Heart left ventricle (tissue), 16 donors: ENCODE data around the gene TMEM185B. TPM values are rescaled to one million over a fixed set of nuclear protein-coding genes. Genes with fewer than 3 reads are reported as not detected.

Experiments
- ATAC-seq, 4 donors: fragments of 200-7000 bp; cut with Tn5 transposase; one replicate each; pipeline ENCODE4 v1.9.1; 2020 to 2022; ENCODE audit warnings: moderate library complexity in 4 of 4, mild to moderate bottlenecking in 3 of 4, moderate number of reproducible peaks in 1 of 4
- DNase-seq, 5 donors: peaks; one replicate each; pipeline ENCODE4 v3.0.0-alpha.2; 2020
- H3K27ac ChIP-seq, 12 donors: fragments of 200-600 bp; sonication (generic) in 4 of 12; one replicate each; pipeline versions ENCODE4 v1.5.0 to v1.8.0; 2016 to 2022; ENCODE audit warnings: mild to moderate bottlenecking in 2 of 12
- H3K27me3 ChIP-seq, 9 donors: fragments of 200-600 bp; sonication (generic) in 2 of 9; one replicate each; pipeline versions ENCODE4 v1.5.1 to v1.8.0; 2016 to 2022; ENCODE audit warnings: mild to moderate bottlenecking in 3 of 9
- H3K36me3 ChIP-seq, 9 donors: fragments of 200-600 bp; sonication (generic) in 2 of 9; one replicate each; pipeline versions ENCODE4 v1.5.0 to v1.8.0; 2018 to 2022; ENCODE audit warnings: mild to moderate bottlenecking in 2 of 9
- H3K4me1 ChIP-seq, 12 donors: fragments of 200-600 bp; sonication (generic) in 4 of 12; one replicate each; pipeline versions ENCODE4 v1.5.0 to v1.8.0; 2016 to 2022; ENCODE audit warnings: mild to moderate bottlenecking in 3 of 12
- H3K4me3 ChIP-seq, 12 donors: fragments of 200-600 bp; sonication (generic) in 4 of 12; one replicate each; pipeline versions ENCODE4 v1.5.0 to v1.8.0; 2017 to 2022; ENCODE audit warnings: mild to moderate bottlenecking in 9 of 12, moderate library complexity in 4 of 12
- H3K9me3 ChIP-seq, 12 donors: fragments of 200-600 bp; sonication (generic) in 4 of 12; one replicate each; pipeline versions ENCODE4 v1.5.0 to v1.8.0; 2016 to 2022; ENCODE audit warnings: mild to moderate bottlenecking in 1 of 12
- POLR2A ChIP-seq, 2 donors: fragments of 450-650 bp; IDR thresholded peaks; one replicate each; pipeline ENCODE4 v1.6.1; 2017; ENCODE audit warnings: antibody characterized with exemption in 2 of 2, mild to moderate bottlenecking in 2 of 2, moderate library complexity in 2 of 2
- WGBS, 4 donors: extraction: QIAGEN DNeasy Blood & Tissue Kit in 2 of 4; methylation state at CpG; one replicate each; pipeline versions ENCODE4 v1.1.5 to v1.1.7; 2013 to 2018; 5-methylcytosine and 5-hydroxymethylcytosine counted together
- intact Hi-C, 10 donors: fragments of 100-400 bp; cut with DNase I; formaldehyde crosslinking; loops; one replicate each; pipeline versions ENCODE4 v1.11.1 to v1.14.2; 2022
- polyA plus RNA-seq, 2 donors: library from polyadenylated mRNA; stranded (reverse); fragments of 200-250 nt; gene quantifications; one replicate each; pipeline ENCODE4 v1.2.3, GENCODE V29; 2013
- total RNA-seq, 9 donors: library from RNA; depleted of rRNA in 2 of 9; stranded (reverse); fragments of >200 nt in 2 of 9; fragmentation: NEBNext Ultra II Directional in 3 of 9; extraction: Animal tissue kit (Norgen Biotek cat#: 25700) in 3 of 9; gene quantifications; one replicate each; pipeline versions ENCODE4 v1.1.0 to v1.2.4, GENCODE V29; 2016 to 2023
- TF ChIP-seq, protein P1 (sequence below), 12 donors: fragments of 200-600 bp; sonication (generic) in 4 of 12; IDR thresholded peaks; one replicate each; pipeline versions ENCODE4 v1.5.0 to v1.8.0; 2018 to 2022; ENCODE audit warnings: antibody characterized with exemption in 12 of 12, mild to moderate bottlenecking in 5 of 12
- donor health status: ischemic (EF 13 %, LVEDD 7.1; RV severe dilation, severe dysfunction).
- donor health status: healthy with polysubstance abuse.
- donor health status: DM: no; HTN: yes; CAD: no.
- donor health status: DM: no; HTN: no; CAD: no.
- donor health status: ischemic (EF 25% LVEDD 6.9; RV normal size, moderate dysfunction).
- donor health status: ischemic (EF 25% LVEDD 5.7; RV mildly dilated, moderate dysfunction).
- donor health status: healthy.
- donor health status: DM: yes; HTN: yes; CAD: no.
- donor health status: ischemic (EF 35%, LVEDD 5.7; RV mildly dilated, moderate dysfunction).
- donor health status: nonischemic (EF 11% LVEDD 7.7; RV severe dilation, severe dysfunction).
- donor health status: DM: yes; HTN: yes; CAD: no.
- donor health status: PGD.
- donor health status: ischemic (EF 29% LVEDD 5.4; RV normal size, mild dysfunction).
- donor health status: nonischemic (EF 23%, LVEDD 6.1; RV moderate dilation, normal function).

TMEM185B gene
- total and polyA plus RNA-seq, 11 donors = 7.8 to 29.8 (median 22.5) TPM

DNA sequence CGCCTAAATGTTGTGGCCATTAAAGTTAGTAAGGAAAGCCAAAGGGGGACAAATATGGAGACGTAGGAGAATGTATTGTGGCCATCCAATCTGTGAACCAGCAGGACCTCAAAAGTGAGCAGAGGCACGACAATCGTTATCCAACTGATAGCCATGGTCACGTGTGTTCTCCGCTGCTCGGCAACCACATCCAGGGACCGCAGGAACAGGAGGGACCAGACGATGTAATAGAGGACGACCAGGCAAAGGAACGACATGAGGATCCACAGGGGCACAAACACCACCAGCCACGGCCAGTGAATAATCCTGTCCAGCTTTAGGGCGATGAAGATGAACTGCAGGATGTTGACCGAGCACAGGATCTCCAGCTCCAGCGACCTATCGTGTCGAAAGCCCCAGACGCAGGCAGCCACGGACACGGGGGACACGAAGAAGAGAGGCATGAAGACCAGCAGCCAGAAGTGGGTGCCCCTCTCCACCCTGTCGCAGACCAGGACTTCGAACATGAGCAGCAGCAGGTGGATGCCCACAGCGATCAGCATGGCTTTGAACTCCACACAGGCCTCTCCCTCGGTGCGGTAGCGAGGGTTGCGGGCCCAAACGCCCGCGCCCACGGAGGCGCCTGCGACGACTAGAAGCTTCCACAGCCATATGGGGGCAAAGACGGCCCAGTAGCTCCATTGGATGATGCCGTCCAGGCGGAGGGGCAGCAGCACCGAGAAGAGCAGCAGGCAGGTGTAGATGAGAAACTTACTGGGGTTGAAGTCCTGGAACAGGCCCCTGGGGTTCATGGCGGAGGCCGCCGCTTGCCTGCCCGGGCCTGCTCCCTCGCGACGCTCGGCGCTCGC, 790 bp downstream of the TMEM185B start:
- Histone ChIP-seq H3K9me3 (peaks cover 0 to 11% (median 0%) of the 10 kb centered on the region in 12 donors), H3K36me3 (peaks cover 0 to 22% (median 0%) of the 10 kb centered on the region in 9 donors), H3K4me1 (peaks cover 0 to 39% (median 25%) of the 10 kb centered on the region in 12 donors), H3K27me3 (no peaks in the 10 kb centered on the region), H3K4me3 (peak overlapping the region; percentile 38 to 89 (median 70)), H3K27ac (peak overlapping the region; percentile 83 to 98 (median 90))
- DNase-seq = peak in 1 of 5 donors; percentile 11
- WGBS, 4 donors = 79 to 99% (median 81%) methylated on average over 34 to 49 of the region's 49 CpGs
- intact Hi-C loops = loop anchor here in 7 of 10 donors (1.0 to 10.0 kb wide), 5 partner anchors 30 to 92 kb away; partner anchors contain the start of gene RALB (in 3 of the 7)
- no peak for TF ChIP-seq POLR2A (IDR thresholded peaks at IDR 0.05)
- no peak for ATAC-seq

DNA sequence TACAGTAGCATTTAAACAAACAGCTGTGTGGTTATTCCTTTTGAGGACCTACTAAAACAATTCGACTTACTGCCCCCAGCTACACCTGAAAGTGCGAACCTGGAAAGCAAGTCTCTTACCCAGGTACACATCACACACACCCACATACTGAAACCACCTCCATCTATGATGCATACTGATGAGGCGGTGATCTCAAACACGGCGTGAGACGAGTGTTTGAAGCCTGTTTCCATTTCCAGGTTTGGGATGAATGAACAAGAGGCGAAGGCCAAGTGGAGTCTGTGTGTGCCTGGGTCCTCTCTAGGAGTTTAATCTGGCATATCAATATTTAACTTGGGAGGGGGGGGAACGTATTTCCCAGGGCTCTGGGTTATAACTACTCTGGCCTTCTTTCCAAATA, 1.6 kb downstream of the TMEM185B start:
- DNase-seq (no peak), ATAC-seq (no peak)
- Histone ChIP-seq H3K27me3 (no peaks in the 10 kb centered on the region), H3K36me3 (peaks cover 0 to 22% (median 0%) of the 10 kb centered on the region in 9 donors), H3K4me3 (no peak overlapping the region), H3K9me3 (peaks cover 0 to 11% (median 0%) of the 10 kb centered on the region in 12 donors), H3K4me1 (peaks cover 0 to 39% (median 25%) of the 10 kb centered on the region in 12 donors), H3K27ac (no peak overlapping the region)
- WGBS, 4 donors = 95 to 97% (median 97%) methylated on average over 8 of the region's 8 CpGs
- TF ChIP-seq, protein P1, sequence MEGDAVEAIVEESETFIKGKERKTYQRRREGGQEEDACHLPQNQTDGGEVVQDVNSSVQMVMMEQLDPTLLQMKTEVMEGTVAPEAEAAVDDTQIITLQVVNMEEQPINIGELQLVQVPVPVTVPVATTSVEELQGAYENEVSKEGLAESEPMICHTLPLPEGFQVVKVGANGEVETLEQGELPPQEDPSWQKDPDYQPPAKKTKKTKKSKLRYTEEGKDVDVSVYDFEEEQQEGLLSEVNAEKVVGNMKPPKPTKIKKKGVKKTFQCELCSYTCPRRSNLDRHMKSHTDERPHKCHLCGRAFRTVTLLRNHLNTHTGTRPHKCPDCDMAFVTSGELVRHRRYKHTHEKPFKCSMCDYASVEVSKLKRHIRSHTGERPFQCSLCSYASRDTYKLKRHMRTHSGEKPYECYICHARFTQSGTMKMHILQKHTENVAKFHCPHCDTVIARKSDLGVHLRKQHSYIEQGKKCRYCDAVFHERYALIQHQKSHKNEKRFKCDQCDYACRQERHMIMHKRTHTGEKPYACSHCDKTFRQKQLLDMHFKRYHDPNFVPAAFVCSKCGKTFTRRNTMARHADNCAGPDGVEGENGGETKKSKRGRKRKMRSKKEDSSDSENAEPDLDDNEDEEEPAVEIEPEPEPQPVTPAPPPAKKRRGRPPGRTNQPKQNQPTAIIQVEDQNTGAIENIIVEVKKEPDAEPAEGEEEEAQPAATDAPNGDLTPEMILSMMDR (IDR thresholded peaks at IDR 0.05) = no peak
- TF ChIP-seq POLR2A (IDR thresholded peaks at IDR 0.05) = no peak
- intact Hi-C loops = loop anchor here in 7 of 10 donors (2.0 to 10.0 kb wide), 4 partner anchors 31 to 93 kb away; partner anchors contain the start of gene RALB (in 2 of the 7)

DNA sequence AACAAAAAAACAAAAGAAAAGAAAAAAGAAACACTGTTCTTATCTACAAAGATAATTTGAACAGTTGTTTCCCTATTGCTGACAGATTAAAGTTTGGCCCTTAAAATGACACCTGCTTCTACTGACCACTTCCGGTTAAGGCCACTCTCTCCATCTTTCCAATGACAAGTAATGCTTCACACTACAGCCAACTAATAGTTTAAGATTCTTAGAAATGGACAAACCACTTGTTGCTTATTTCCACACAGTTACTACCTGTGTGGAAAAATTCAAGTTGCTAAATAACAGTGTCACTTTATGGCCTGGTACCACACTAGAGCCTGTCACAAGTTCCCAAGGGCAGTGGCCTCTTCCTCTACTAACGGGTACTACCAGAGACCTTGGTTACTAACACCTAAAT, 2.4 kb downstream of the TMEM185B start:
- H3K27me3 ChIP-seq = no peaks in the 10 kb centered on the region
- TF ChIP-seq, protein P1 (IDR thresholded peaks at IDR 0.05) = no peak
- TF ChIP-seq POLR2A (IDR thresholded peaks at IDR 0.05) = no peak
- WGBS, 4 donors = 66 to 81% (median 79%) methylated on average over 2 of the region's 2 CpGs
- H3K4me3 ChIP-seq = no peak overlapping the region
- peaks cover 0 to 39% (median 25%) of the 10 kb centered on the region in 12 donors for H3K4me1 ChIP-seq
- intact Hi-C loops = loop anchor here in 4 of 10 donors (5.0 to 10.0 kb wide), 2 partner anchors 37 to 94 kb away; no protein-coding TSS in a partner anchor
- ATAC-seq (no peak), DNase-seq (no peak)
- H3K36me3 ChIP-seq = peaks cover 0 to 22% (median 0%) of the 10 kb centered on the region in 9 donors
- peaks cover 0 to 13% (median 0%) of the 10 kb centered on the region in 12 donors for H3K9me3 ChIP-seq
- no peak overlapping the region for H3K27ac ChIP-seq

DNA sequence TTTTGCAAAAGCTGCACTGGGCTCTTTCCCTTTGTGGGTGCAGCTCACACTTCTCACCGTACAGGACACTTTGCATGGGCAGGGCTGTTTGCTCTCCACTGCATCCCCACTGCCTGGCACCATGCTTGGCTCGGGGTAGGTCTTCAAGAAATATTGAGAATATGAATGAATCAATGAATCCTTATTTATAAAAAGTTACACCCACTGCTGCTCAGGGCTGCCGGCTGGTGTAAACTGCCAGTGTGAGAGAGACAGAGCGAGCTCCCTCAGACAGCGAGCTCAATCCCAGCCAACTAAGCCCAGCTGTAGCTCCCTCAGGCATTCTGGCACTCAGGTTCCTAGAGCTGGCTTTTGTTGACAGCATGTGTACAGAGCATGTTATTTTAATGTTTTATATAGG, 3.4 kb downstream of the TMEM185B start:
- no peak overlapping the region for H3K27ac ChIP-seq

More for the DNA sequence above, 3.4 kb downstream of the TMEM185B start:
- Histone ChIP-seq H3K4me1 (peaks cover 0 to 39% (median 25%) of the 10 kb centered on the region in 12 donors), H3K27me3 (no peaks in the 10 kb centered on the region), H3K9me3 (peaks cover 0 to 13% (median 0%) of the 10 kb centered on the region in 12 donors), H3K36me3 (peaks cover 0 to 22% (median 0%) of the 10 kb centered on the region in 9 donors), H3K4me3 (no peak overlapping the region)
- 85 to 94% (median 91%) methylated on average over 5 of the region's 5 CpGs for WGBS, 4 donors
- TF ChIP-seq, protein P1 (IDR thresholded peaks at IDR 0.05) = no peak
- TF ChIP-seq POLR2A (IDR thresholded peaks at IDR 0.05) = no peak
- ATAC-seq = no peak
- DNase-seq = no peak
- intact Hi-C loops = loop anchor here in 4 of 10 donors (5.0 to 10.0 kb wide), 2 partner anchors 38 to 95 kb away; no protein-coding TSS in a partner anchor
